ENCODE data around the gene EPHA1. TPM values are rescaled to one million over a fixed set of nuclear protein-coding genes. Genes with fewer than 3 reads are reported as not detected.
A peak's percentile ranks its signal among the peaks of the same experiment; 100 is the strongest.

Gene EPHA1
- 10 to 100 TPM; 23.8 to 49.8 (median 43.5) TPM for total RNA-seq
- 18.0 TPM for total RNA-seq (2013)
- total RNA-seq: 2.8 to 96.8 (median 29.5) reads per million in 29 experiments

DNA sequence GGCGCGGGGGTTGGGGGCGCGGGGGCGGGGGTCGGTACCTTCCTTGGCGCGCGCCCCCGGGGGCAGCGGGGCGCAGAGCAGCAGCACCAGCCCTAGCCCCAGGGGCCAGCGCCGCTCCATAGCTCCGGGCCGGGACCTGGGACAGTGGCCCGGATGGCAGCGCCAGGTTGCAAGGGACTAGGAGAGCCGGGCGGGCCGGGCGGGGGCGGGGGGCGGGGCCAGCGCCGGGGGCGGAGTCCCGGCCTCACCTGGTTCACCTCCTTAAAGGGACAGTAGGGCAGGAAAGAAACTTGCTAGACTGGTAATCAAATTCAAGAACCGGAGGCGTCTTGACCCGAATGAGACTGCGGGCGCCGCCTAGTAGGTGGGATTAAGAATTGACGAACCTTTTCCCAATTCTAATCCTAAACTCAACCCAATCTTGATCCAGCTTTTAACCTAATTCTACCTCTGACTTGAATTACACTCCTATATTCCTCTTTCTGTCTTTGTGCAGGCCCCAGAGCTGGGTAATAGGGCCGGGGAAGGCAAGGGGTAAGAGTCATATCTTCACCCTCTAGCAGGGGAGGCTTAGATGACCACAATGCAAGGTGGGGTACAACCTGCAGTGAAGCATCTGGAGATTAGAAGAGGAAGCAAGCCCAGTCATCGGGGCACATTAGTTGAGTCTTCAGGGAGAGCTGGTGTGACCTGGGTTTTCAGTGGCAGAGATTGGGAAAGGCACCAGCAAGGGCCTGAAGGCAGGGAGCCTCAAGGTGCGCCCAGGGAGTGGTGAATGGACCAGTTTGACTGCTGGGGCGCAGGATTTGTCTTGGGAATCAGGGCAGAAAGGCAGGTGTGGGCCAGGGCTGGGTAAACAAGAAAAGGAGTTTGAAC lies at the start of gene EPHA1:
Gene EPHA1 (minus strand): TSS at position 171 of the 876 bp plus-strand sequence. CDS start 51 bp downstream, at position 120.
- Mint-ChIP-seq H3K27ac (peak within 1 kb of the TSS; percentile 91 to 95), H3K27me3 (no peaks in the 10 kb centered on the region), H3K4me1 (peaks cover 65 to 82% (median 76%) of the 10 kb centered on the region in 3 donors), H3K4me3 (peak within 1 kb of the TSS; percentile 89 to 91 (median 91)), H3K9me3 (no peaks in the 10 kb centered on the region), H3K36me3 (no peaks in the 10 kb centered on the region)
- Histone ChIP-seq H3K9me3 (no peaks in the 10 kb centered on the region), H3K27me3 (replicated peaks in 1 of 2; ENCODE audit: control insufficient read depth in 2 of 2, extremely low read depth in 1 of 2, insufficient read depth in 2 of 2, low read length in 1 of 2) (peaks cover 0 to 3% of the 10 kb centered on the region in 2 experiments), H3K27ac (ENCODE audit: low read length) (peak within 1 kb of the TSS; percentile 54), H3K4me3 (ENCODE audit: control insufficient read depth in 1 of 2, extremely low read depth in 1 of 2, low read length in 1 of 2) (peak within 1 kb of the TSS; percentile 66 to 89), H3K4me1 (ENCODE audit: control insufficient read depth in 1 of 2, extremely low read depth in 1 of 2, insufficient read depth in 2 of 2, low read length in 2 of 2) (peaks cover 34 to 48% of the 10 kb centered on the region in 2 experiments), H3K36me3 (ENCODE audit: control insufficient read depth in 2 of 2, extremely low read depth in 1 of 2, insufficient read depth in 1 of 2, low read length in 1 of 2) (no peaks in the 10 kb centered on the region)
- ChIA-PET POLR2A (no interaction called here), CTCF (interaction anchor here (0.6 to 2.0 kb wide), 9 partner anchors 25 to 400 kb away, joined by 3 to 8 read pairs (median 4); partner anchors contain the start of gene CASP2 (in 1 of the 2))
- peak; percentile 73 to 80 (median 77) for ATAC-seq (replicated peaks in 1 of 4)
- WGBS (ENCODE audit: insufficient coverage): 6% methylated on average over 16 of the region's 39 CpGs
- DNase-seq: peak in 32 of 35 experiments; percentile 11 to 75 (median 36)

DNA sequence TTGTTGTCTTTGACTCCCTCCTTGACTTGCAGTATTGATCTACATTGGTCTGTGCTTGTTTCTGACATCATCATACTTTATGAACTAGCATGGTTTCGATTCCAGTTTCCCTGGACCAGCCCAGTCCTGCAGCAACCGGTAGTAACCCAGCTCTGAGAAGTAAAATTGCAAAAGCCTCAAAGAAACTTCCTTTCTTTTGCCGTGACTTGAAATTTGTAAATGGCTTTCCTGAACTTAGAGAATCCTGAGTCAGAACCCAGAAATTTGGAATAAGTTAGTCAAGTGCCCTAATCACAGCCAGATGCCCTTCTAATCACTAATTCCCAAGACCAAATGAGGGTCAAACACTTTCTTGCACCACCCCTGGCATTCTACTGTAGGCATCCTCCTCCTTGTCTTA lies 49.6 kb upstream of the EPHA1 start:
- Mint-ChIP-seq H3K9me3 (peaks cover 0 to 9% (median 0%) of the 10 kb centered on the region in 3 donors), H3K27me3 (no peaks in the 10 kb centered on the region), H3K36me3 (peaks cover 26% of the 10 kb centered on the region), H3K27ac (no peak overlapping the region), H3K4me1 (peaks cover 5 to 12% (median 10%) of the 10 kb centered on the region in 3 donors), H3K4me3 (no peak overlapping the region)
- ChIA-PET CTCF (no interaction called here), POLR2A (no interaction called here)
- no peaks in the 10 kb centered on the region for H3K36me3 ChIP-seq (ENCODE audit: control insufficient read depth in 2 of 2, extremely low read depth in 1 of 2, insufficient read depth in 1 of 2, low read length in 1 of 2)
- H3K4me3 ChIP-seq (ENCODE audit: control insufficient read depth in 1 of 2, extremely low read depth in 1 of 2, low read length in 1 of 2): no peak overlapping the region
- 82% methylated on average over 3 of the region's 3 CpGs for WGBS (ENCODE audit: insufficient coverage)
- no peak overlapping the region for H3K27ac ChIP-seq (ENCODE audit: low read length)
- H3K9me3 ChIP-seq: no peaks in the 10 kb centered on the region
- ATAC-seq (replicated peaks in 1 of 4) (no peak), DNase-seq (no peak)
- H3K4me1 ChIP-seq (ENCODE audit: control insufficient read depth in 1 of 2, extremely low read depth in 1 of 2, insufficient read depth in 2 of 2, low read length in 2 of 2): no peaks in the 10 kb centered on the region
- peaks cover 0 to 4% of the 10 kb centered on the region in 2 experiments for H3K27me3 ChIP-seq (replicated peaks in 1 of 2; ENCODE audit: control insufficient read depth in 2 of 2, extremely low read depth in 1 of 2, insufficient read depth in 2 of 2, low read length in 1 of 2)

DNA sequence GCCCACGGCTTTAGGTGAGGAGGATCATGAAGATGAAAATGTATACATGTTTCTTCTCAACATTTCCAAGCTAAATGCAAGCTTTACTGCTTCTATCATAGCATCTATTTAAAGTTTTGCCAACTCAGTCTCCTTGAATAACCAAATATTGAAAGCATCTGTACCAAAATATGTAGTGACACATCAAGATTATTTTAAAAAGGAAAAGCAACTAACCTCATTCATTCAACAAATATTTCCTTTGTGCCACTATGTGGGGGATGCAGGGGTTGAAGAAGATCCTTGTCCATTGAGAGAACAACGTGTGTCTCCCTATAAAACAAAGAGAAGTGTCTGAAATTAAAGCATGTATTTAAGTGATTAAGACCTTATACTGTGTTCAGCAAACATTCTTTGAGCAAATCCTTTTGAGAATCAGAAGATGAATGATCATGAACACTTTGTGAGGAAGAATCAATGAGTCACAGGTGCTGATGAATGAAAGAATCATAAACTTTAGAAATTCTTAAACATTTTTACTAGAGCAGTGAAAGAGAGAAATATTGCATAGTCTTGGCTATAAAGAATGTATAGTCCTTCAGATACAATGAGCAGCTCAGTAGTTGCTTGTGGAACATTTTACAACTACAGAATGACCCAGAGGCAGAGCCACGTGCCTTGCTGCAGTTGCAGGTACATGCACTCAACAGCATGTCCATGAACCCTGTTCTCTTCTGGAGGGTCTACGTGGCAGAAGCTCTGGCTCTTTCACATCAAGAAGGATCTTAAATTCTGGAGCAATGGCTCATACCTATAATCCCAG lies 48.5 kb upstream of the EPHA1 start:
- ATAC-seq (replicated peaks in 1 of 4) (no peak), DNase-seq (no peak)
- H3K27ac ChIP-seq (ENCODE audit: low read length): no peak overlapping the region
- ChIA-PET CTCF (no interaction called here), POLR2A (no interaction called here)
- H3K4me3 Mint-ChIP-seq: no peak overlapping the region
- 68% methylated on average over 2 of the region's 4 CpGs for WGBS (ENCODE audit: insufficient coverage)
- H3K36me3 Mint-ChIP-seq: peaks cover 31% of the 10 kb centered on the region
- H3K36me3 ChIP-seq (ENCODE audit: control insufficient read depth in 2 of 2, extremely low read depth in 1 of 2, insufficient read depth in 1 of 2, low read length in 1 of 2): no peaks in the 10 kb centered on the region
- H3K9me3 Mint-ChIP-seq: peaks cover 0 to 9% (median 0%) of the 10 kb centered on the region in 3 donors
- no peak overlapping the region for H3K4me3 ChIP-seq (ENCODE audit: control insufficient read depth in 1 of 2, extremely low read depth in 1 of 2, low read length in 1 of 2)
- peaks cover 0 to 4% of the 10 kb centered on the region in 2 experiments for H3K27me3 ChIP-seq (replicated peaks in 1 of 2; ENCODE audit: control insufficient read depth in 2 of 2, extremely low read depth in 1 of 2, insufficient read depth in 2 of 2, low read length in 1 of 2)
- peaks cover 0 to 2% of the 10 kb centered on the region in 2 experiments for H3K4me1 ChIP-seq (ENCODE audit: control insufficient read depth in 1 of 2, extremely low read depth in 1 of 2, insufficient read depth in 2 of 2, low read length in 2 of 2)
- H3K4me1 Mint-ChIP-seq: peaks cover 15 to 23% (median 21%) of the 10 kb centered on the region in 3 donors
- no peaks in the 10 kb centered on the region for H3K27me3 Mint-ChIP-seq
- H3K27ac Mint-ChIP-seq: no peak overlapping the region
- H3K9me3 ChIP-seq: no peaks in the 10 kb centered on the region

DNA sequence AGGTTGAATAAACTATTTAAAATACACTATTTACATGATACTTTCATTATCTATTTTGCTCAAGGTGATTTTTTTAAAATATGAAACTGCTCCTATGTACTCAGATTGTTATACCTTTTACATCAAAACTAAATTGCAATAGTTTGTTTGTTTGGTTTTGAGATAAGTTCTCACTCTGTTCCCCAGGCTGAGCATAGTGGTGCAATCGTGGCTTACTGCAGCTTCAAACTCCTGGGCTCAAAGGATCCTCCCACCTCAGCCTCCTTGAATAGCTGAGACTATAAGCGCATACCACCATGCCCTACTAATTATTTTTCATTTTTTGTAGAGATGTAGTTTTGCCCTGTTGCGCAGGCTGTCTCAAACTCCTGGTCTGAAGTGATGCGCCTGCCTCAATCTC lies 47.3 kb upstream of the EPHA1 start:
- no CpG with 5 or more reads among the region's 4 CpGs for WGBS (ENCODE audit: insufficient coverage)
- ChIA-PET POLR2A (no interaction called here), CTCF (no interaction called here)
- Histone ChIP-seq H3K4me1 (ENCODE audit: control insufficient read depth in 1 of 2, extremely low read depth in 1 of 2, insufficient read depth in 2 of 2, low read length in 2 of 2) (peaks cover 0 to 2% of the 10 kb centered on the region in 2 experiments), H3K27ac (ENCODE audit: low read length) (no peak overlapping the region), H3K4me3 (ENCODE audit: control insufficient read depth in 1 of 2, extremely low read depth in 1 of 2, low read length in 1 of 2) (no peak overlapping the region), H3K27me3 (replicated peaks in 1 of 2; ENCODE audit: control insufficient read depth in 2 of 2, extremely low read depth in 1 of 2, insufficient read depth in 2 of 2, low read length in 1 of 2) (peaks cover 0 to 4% of the 10 kb centered on the region in 2 experiments), H3K9me3 (no peaks in the 10 kb centered on the region), H3K36me3 (ENCODE audit: control insufficient read depth in 2 of 2, extremely low read depth in 1 of 2, insufficient read depth in 1 of 2, low read length in 1 of 2) (no peaks in the 10 kb centered on the region)
- Mint-ChIP-seq H3K9me3 (peaks cover 0 to 3% (median 0%) of the 10 kb centered on the region in 3 donors), H3K4me1 (peaks cover 15 to 26% (median 25%) of the 10 kb centered on the region in 3 donors), H3K36me3 (peaks cover 35% of the 10 kb centered on the region), H3K27ac (no peak overlapping the region), H3K27me3 (no peaks in the 10 kb centered on the region), H3K4me3 (no peak overlapping the region)
- DNase-seq: no peak
- ATAC-seq (replicated peaks in 1 of 4): no peak

DNA sequence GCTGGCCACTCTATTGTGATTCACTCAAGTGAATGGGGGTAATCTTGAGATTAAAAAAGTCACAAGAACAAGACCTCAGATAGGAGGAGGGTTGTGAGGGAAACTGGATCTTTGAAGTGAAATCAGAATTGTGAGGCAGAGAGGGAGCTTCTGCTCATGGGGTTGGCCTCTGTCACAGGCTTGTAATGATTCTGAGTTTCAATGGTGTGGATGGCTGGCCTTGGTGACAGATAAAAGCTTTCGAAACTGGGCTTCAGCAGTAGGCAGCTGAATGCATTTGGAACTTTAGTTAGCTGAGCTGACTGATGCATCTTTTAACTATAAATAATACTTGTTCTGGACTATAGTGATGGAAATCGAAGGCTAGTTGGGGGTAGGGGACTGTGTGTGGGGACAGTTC lies 46.8 kb upstream of the EPHA1 start:
- no peak for DNase-seq
- no peak overlapping the region for H3K27ac ChIP-seq (ENCODE audit: low read length)
- H3K27me3 Mint-ChIP-seq: no peaks in the 10 kb centered on the region
- H3K4me1 ChIP-seq (ENCODE audit: control insufficient read depth in 1 of 2, extremely low read depth in 1 of 2, insufficient read depth in 2 of 2, low read length in 2 of 2): peaks cover 0 to 2% of the 10 kb centered on the region in 2 experiments
- peaks cover 31% of the 10 kb centered on the region for H3K36me3 Mint-ChIP-seq
- no CpG with 5 or more reads among the region's 2 CpGs for WGBS (ENCODE audit: insufficient coverage)
- no peaks in the 10 kb centered on the region for H3K9me3 ChIP-seq
- H3K27ac Mint-ChIP-seq: no peak overlapping the region
- CTCF ChIA-PET: no interaction called here
- peaks cover 15 to 26% (median 25%) of the 10 kb centered on the region in 3 donors for H3K4me1 Mint-ChIP-seq
- peaks cover 0 to under 1% (median 0%) of the 10 kb centered on the region in 3 donors for H3K9me3 Mint-ChIP-seq
- no peak for ATAC-seq (replicated peaks in 1 of 4)
- H3K27me3 ChIP-seq (replicated peaks in 1 of 2; ENCODE audit: control insufficient read depth in 2 of 2, extremely low read depth in 1 of 2, insufficient read depth in 2 of 2, low read length in 1 of 2): peaks cover 0 to 4% of the 10 kb centered on the region in 2 experiments
- no peak overlapping the region for H3K4me3 Mint-ChIP-seq
- POLR2A ChIA-PET: no interaction called here
- no peak overlapping the region for H3K4me3 ChIP-seq (ENCODE audit: control insufficient read depth in 1 of 2, extremely low read depth in 1 of 2, low read length in 1 of 2)
- H3K36me3 ChIP-seq (ENCODE audit: control insufficient read depth in 2 of 2, extremely low read depth in 1 of 2, insufficient read depth in 1 of 2, low read length in 1 of 2): no peaks in the 10 kb centered on the region

DNA sequence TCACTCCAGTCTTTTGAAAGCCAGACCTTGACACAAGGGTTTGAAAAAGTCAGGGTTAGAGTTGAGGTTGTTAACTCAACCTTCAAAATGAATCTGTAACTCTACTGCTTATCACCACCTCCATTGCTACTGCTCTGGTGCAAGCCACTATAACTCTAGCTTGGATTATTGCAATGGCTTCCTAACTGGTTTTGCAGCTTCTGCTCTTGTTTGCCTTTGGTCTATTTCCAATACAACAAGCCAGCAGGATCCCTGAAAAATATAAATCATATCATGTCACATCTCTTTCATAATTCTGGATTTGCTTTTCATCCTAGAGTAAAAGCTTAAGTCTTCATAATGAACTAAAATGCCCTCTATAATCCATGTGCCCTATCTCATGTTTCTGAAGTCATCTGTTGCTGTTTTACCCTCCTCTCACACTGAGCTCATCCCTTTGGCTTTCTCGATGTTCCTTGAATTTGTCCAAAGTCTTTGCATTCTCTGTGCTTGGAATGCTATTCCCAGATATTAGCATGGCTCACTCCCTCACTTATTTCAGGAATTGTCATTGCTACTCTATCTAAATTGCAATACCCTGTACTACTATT lies 45.5 kb upstream of the EPHA1 start:
- Mint-ChIP-seq H3K27ac (no peak overlapping the region), H3K36me3 (peaks cover 28% of the 10 kb centered on the region), H3K27me3 (no peaks in the 10 kb centered on the region), H3K4me1 (peaks cover 15 to 26% (median 25%) of the 10 kb centered on the region in 3 donors), H3K9me3 (no peaks in the 10 kb centered on the region), H3K4me3 (no peak overlapping the region)
- ChIA-PET POLR2A (no interaction called here), CTCF (no interaction called here)
- Histone ChIP-seq H3K27me3 (replicated peaks in 1 of 2; ENCODE audit: control insufficient read depth in 2 of 2, extremely low read depth in 1 of 2, insufficient read depth in 2 of 2, low read length in 1 of 2) (peaks cover 0 to 4% of the 10 kb centered on the region in 2 experiments), H3K9me3 (no peaks in the 10 kb centered on the region), H3K36me3 (ENCODE audit: control insufficient read depth in 2 of 2, extremely low read depth in 1 of 2, insufficient read depth in 1 of 2, low read length in 1 of 2) (no peaks in the 10 kb centered on the region), H3K4me3 (ENCODE audit: control insufficient read depth in 1 of 2, extremely low read depth in 1 of 2, low read length in 1 of 2) (no peak overlapping the region), H3K27ac (ENCODE audit: low read length) (no peak overlapping the region), H3K4me1 (ENCODE audit: control insufficient read depth in 1 of 2, extremely low read depth in 1 of 2, insufficient read depth in 2 of 2, low read length in 2 of 2) (peaks cover 0 to 2% of the 10 kb centered on the region in 2 experiments)
- no peak for DNase-seq
- 88% methylated on average over 1 of the region's 1 CpG for WGBS (ENCODE audit: insufficient coverage)
- no peak for ATAC-seq (replicated peaks in 1 of 4)

Data from T-cell (primary cell).